ENCODE results near the gene SHD. TPM values are rescaled to one million over a fixed set of nuclear protein-coding genes. Genes with fewer than 3 reads are reported as not detected.

SHD gene
- total and polyA plus RNA-seq, 2 of the 13 experiments (the other 11 are each of a cell fraction or from before 2014, with no cell fraction given) = 0.11 to 0.20 TPM

DNA sequence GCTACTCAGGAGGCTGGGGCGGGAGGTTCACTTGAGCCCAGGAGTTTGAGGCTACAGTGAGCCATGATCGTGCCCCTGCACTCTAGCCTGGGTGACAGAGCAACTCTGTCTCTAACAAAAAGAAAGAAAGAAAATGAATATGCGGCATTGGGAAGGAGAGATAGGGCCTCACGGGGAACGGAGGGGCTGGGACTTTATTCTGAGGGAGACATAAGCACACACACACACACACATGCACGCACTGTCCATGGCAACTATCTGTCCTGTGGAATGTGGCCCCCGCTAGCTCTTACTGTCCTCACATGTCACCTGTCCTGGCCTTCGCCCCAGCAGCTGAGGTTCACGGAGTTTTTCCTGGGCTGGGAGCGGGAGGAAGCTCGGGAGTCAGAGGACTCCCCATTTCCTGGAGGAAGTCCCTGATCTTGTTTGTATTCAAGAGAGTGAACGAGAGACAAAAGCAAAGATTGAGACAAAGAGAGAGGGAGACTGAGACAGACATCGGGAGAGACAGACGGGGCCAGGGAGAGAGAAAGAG, 58.9 kb downstream of the SHD start (continued):
- TF ChIP-seq ZNF432 (CRISPR knock-in tag; IDR thresholded peaks at IDR 0.05; ENCODE audit: borderline replicate concordance) = no peak
- TF ChIP-seq DDIT3 (CRISPR knock-in tag; IDR thresholded peaks at IDR 0.05) = no peak
- TF ChIP-seq ZBTB40 (IDR thresholded peaks at IDR 0.05) = no peak
- no peak for TF ChIP-seq ZBTB40 (CRISPR knock-in tag; IDR thresholded peaks at IDR 0.05)
- TF ChIP-seq KMT2B (CRISPR knock-in tag; IDR thresholded peaks at IDR 0.05) = no peak
- peak; percentile 48; the same call in 1 of the 2 replicates for TF ChIP-seq DMAP1 (CRISPR knock-in tag; IDR thresholded peaks at IDR 0.05)
- TF ChIP-seq ZBTB25 (CRISPR knock-in tag; IDR thresholded peaks at IDR 0.05) = no peak
- TF ChIP-seq ESRRA (CRISPR knock-in tag; IDR thresholded peaks at IDR 0.05; ENCODE audit: low read depth) = no peak
- TF ChIP-seq ZNF549 (CRISPR knock-in tag; IDR thresholded peaks at IDR 0.05) = no peak
- TF ChIP-seq ZKSCAN8 (CRISPR knock-in tag; IDR thresholded peaks at IDR 0.05; ENCODE audit: borderline replicate concordance) = no peak
- no peak for TF ChIP-seq MAFF (IDR thresholded peaks at IDR 0.05; ENCODE audit: low read depth, low read length)
- no peak for TF ChIP-seq ZNF772 (CRISPR knock-in tag; IDR thresholded peaks at IDR 0.05)
- TF ChIP-seq, protein P1, sequence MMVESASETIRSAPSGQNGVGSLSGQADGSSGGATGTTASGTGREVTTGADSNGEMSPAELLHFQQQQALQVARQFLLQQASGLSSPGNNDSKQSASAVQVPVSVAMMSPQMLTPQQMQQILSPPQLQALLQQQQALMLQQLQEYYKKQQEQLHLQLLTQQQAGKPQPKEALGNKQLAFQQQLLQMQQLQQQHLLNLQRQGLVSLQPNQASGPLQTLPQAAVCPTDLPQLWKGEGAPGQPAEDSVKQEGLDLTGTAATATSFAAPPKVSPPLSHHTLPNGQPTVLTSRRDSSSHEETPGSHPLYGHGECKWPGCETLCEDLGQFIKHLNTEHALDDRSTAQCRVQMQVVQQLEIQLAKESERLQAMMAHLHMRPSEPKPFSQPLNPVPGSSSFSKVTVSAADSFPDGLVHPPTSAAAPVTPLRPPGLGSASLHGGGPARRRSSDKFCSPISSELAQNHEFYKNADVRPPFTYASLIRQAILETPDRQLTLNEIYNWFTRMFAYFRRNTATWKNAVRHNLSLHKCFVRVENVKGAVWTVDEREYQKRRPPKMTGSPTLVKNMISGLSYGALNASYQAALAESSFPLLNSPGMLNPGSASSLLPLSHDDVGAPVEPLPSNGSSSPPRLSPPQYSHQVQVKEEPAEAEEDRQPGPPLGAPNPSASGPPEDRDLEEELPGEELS (CRISPR knock-in tag; IDR thresholded peaks at IDR 0.05) = 0 out of 2 replicates have a peak, but pooled peaks have one; percentile 26
- TF ChIP-seq ZSCAN25 (CRISPR knock-in tag; IDR thresholded peaks at IDR 0.05) = no peak
- TF ChIP-seq NR2F2 (IDR thresholded peaks at IDR 0.05; ENCODE audit: borderline replicate concordance, low read depth) = no peak
- no peak for TF ChIP-seq ZBTB46 (CRISPR knock-in tag; IDR thresholded peaks at IDR 0.05; ENCODE audit: borderline replicate concordance)
